HepG2 (cell line): ENCODE measurements around the gene CARHSP1. TPM values are rescaled to one million over a fixed set of nuclear protein-coding genes. Genes with fewer than 3 reads are reported as not detected.

ENCODE experiments used
- AGO1 ChIP-seq: fragments of 200-400 bp; formaldehyde crosslinking; IDR thresholded peaks from 2 replicates; pipeline ENCODE4 v1.6.1; 2017; ENCODE audit warnings: mild to moderate bottlenecking, low read depth, low read length, moderate library complexity; ENCODE audit not compliant: poor library complexity, severe bottlenecking
- CAMTA2 ChIP-seq: sonication (generic); formaldehyde crosslinking; IDR thresholded peaks from 2 replicates; pipeline ENCODE4 v1.4.0; 2020; ENCODE audit warnings: mild to moderate bottlenecking, missing genetic modification reagents, borderline replicate concordance
- MED8 ChIP-seq: sonication (generic); formaldehyde crosslinking; IDR thresholded peaks from 2 replicates; pipeline ENCODE4 v1.8.1; 2023; ENCODE audit warnings: mild to moderate bottlenecking, missing genetic modification reagents; ENCODE audit not compliant: insufficient replicate concordance
- MYC ChIP-seq: sonication (generic); formaldehyde crosslinking; IDR thresholded peaks from 2 replicates; pipeline ENCODE4 v1.9.0; 2021; ENCODE audit warnings: missing genetic modification reagents, borderline replicate concordance
- POLR2A ChIP-seq, 2 experiments: IDR thresholded peaks; 2 replicates each; pipeline ENCODE4 v1.6.1; 2011; ENCODE audit warnings: low read depth in 2 of 2, low read length in 2 of 2, mild to moderate bottlenecking in 1 of 2, moderate library complexity in 1 of 2; ENCODE audit not compliant: insufficient read depth in 1 of 2
- RORA ChIP-seq: sonication (generic); formaldehyde crosslinking; IDR thresholded peaks from 2 replicates; pipeline ENCODE4 v1.5.0; 2020; ENCODE audit warnings: mild to moderate bottlenecking, missing genetic modification reagents, moderate library complexity
- ZNF256 ChIP-seq: sonication (generic); formaldehyde crosslinking; conservative IDR thresholded peaks from 2 replicates; pipeline ENCODE4 v1.4.0; 2020; ENCODE audit warnings: missing genetic modification reagents
- ZNF30 ChIP-seq: sonication (generic); formaldehyde crosslinking; IDR thresholded peaks from 2 replicates; pipeline ENCODE4 v1.5.0; 2020; ENCODE audit warnings: mild to moderate bottlenecking, missing genetic modification reagents
- ZNF333 ChIP-seq: sonication (generic); formaldehyde crosslinking; IDR thresholded peaks from 2 replicates; pipeline ENCODE4 v1.4.0; 2020; ENCODE audit warnings: mild to moderate bottlenecking, missing genetic modification reagents, borderline replicate concordance
- ZNF777 ChIP-seq: sonication (generic); formaldehyde crosslinking; IDR thresholded peaks from 2 replicates; pipeline ENCODE4 v1.4.0; 2020; ENCODE audit warnings: missing genetic modification reagents
- ZNF839 ChIP-seq: sonication (generic); formaldehyde crosslinking; IDR thresholded peaks from 2 replicates; pipeline ENCODE4 v1.4.0; 2020; ENCODE audit warnings: missing genetic modification reagents, mild to moderate bottlenecking, borderline replicate concordance
- polyA plus RNA-seq, 8 experiments: library from polyadenylated mRNA; depleted of rRNA in 3 of 8; stranded (reverse) in 7 of 8; unstranded in 1 of 8; fragments of >200 nt; fragmentation: Illumina TruSeq in 4 of 8; extraction: Trizol in 4 of 8; gene quantifications; 2 replicates each; pipeline versions ENCODE4 v1.2.1 to v1.2.3, GENCODE V29; 2011 to 2016; ENCODE audit warnings: low read depth in 4 of 8, missing spikeins in 1 of 8, mixed read lengths in 1 of 8; ENCODE audit not compliant: insufficient read depth in 1 of 8
- total RNA-seq, 5 experiments: library from RNA; depleted of rRNA; stranded (reverse); fragments of >200 nt; fragmentation: Illumina TruSeq; extraction: Trizol; gene quantifications; 2 replicates each; pipeline ENCODE4 v1.2.3, GENCODE V29; 2016; ENCODE audit warnings: low read depth in 1 of 5
- TF ChIP-seq, protein P1 (sequence below): sonication (generic); formaldehyde crosslinking; IDR thresholded peaks from 2 replicates; pipeline ENCODE4 v1.4.0; 2020; ENCODE audit warnings: missing genetic modification reagents
- TF ChIP-seq, protein P2 (sequence below): sonication (generic); formaldehyde crosslinking; IDR thresholded peaks from 2 replicates; pipeline ENCODE4 v1.5.0; 2020; ENCODE audit warnings: mild to moderate bottlenecking, missing genetic modification reagents
- TF ChIP-seq, protein P3 (sequence below): sonication (generic); formaldehyde crosslinking; IDR thresholded peaks from 2 replicates; pipeline ENCODE4 v1.4.0; 2020; ENCODE audit warnings: missing genetic modification reagents
- TF ChIP-seq, protein P4 (sequence below): sonication (generic); formaldehyde crosslinking; IDR thresholded peaks from 2 replicates; pipeline ENCODE4 v1.4.0; 2020; ENCODE audit warnings: missing genetic modification reagents

Gene CARHSP1
- total and polyA plus RNA-seq, 2 of the 13 experiments (the other 11 are each of a cell fraction or from before 2014, with no cell fraction given): 173 to 345 TPM

DNA sequence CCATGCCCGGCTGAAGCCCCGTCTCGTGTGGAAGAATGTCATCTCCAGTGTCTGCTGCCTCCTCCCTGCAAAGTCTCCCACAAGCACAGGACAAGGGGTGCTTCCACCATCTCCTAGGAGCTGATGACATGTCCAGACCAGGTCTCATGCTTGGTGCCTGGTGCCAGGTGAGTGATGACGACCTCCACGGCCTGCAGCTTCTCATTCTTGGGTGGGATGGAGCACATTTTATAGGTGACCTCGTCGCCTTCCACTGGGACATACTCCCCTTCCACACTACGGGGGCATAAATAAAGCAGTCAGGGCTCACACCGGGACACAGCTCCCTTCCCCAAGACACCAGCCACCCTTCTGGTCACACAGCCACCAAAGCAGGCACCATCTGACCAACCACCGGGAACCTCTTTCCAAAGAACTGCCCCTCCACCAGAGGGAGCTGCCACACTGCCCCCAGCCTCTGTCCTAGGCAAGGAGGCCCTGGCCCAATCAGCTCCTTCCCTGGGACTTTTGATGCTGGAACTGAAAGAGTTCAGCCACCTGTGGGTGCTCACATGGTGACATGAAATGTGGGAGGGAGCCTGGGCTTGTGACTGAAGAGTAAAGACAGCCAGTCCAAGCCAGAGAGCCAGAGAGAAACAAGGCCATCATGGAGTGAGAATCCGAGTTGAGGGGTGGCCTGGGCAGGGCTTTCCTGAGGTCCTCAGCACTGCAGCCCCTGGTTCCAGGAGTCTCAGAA, 13.6 kb downstream of the CARHSP1 start (continued):
- TF ChIP-seq, protein P1, sequence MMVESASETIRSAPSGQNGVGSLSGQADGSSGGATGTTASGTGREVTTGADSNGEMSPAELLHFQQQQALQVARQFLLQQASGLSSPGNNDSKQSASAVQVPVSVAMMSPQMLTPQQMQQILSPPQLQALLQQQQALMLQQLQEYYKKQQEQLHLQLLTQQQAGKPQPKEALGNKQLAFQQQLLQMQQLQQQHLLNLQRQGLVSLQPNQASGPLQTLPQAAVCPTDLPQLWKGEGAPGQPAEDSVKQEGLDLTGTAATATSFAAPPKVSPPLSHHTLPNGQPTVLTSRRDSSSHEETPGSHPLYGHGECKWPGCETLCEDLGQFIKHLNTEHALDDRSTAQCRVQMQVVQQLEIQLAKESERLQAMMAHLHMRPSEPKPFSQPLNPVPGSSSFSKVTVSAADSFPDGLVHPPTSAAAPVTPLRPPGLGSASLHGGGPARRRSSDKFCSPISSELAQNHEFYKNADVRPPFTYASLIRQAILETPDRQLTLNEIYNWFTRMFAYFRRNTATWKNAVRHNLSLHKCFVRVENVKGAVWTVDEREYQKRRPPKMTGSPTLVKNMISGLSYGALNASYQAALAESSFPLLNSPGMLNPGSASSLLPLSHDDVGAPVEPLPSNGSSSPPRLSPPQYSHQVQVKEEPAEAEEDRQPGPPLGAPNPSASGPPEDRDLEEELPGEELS: no peak
- TF ChIP-seq MED8 (no peak), ZNF839 (CRISPR knock-in tag) (0 out of 2 replicates have a peak, but pooled peaks have one; percentile 37), CAMTA2 (no peak; the same call in 1 of the 2 replicates), ZNF777 (0 out of 2 replicates have a peak, but pooled peaks have one; percentile 29), MYC (CRISPR knock-in tag) (peak; percentile 52; the same call in 1 of the 2 replicates), ZNF256 (CRISPR knock-in tag) (0 out of 2 replicates have a peak, but pooled peaks have one; percentile 38), AGO1 (peak; percentile 59), POLR2A (IDR thresholded peaks at IDR 0.05; ENCODE audit: insufficient read depth in 1 of 2, low read depth in 2 of 2, low read length in 2 of 2) (0 out of 4 replicates have a peak, but pooled peaks of 1 of the 2 experiments have one; percentile 38), ZNF30 (CRISPR knock-in tag) (no peak), RORA (CRISPR knock-in tag) (no peak), ZNF333 (CRISPR knock-in tag) (no peak)
- TF ChIP-seq, protein P2, sequence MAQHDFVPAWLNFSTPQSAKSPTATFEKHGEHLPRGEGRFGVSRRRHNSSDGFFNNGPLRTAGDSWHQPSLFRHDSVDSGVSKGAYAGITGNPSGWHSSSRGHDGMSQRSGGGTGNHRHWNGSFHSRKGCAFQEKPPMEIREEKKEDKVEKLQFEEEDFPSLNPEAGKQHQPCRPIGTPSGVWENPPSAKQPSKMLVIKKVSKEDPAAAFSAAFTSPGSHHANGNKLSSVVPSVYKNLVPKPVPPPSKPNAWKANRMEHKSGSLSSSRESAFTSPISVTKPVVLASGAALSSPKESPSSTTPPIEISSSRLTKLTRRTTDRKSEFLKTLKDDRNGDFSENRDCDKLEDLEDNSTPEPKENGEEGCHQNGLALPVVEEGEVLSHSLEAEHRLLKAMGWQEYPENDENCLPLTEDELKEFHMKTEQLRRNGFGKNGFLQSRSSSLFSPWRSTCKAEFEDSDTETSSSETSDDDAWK (CRISPR knock-in tag): 0 out of 2 replicates have a peak, but pooled peaks have one; percentile 94
- TF ChIP-seq, protein P3, sequence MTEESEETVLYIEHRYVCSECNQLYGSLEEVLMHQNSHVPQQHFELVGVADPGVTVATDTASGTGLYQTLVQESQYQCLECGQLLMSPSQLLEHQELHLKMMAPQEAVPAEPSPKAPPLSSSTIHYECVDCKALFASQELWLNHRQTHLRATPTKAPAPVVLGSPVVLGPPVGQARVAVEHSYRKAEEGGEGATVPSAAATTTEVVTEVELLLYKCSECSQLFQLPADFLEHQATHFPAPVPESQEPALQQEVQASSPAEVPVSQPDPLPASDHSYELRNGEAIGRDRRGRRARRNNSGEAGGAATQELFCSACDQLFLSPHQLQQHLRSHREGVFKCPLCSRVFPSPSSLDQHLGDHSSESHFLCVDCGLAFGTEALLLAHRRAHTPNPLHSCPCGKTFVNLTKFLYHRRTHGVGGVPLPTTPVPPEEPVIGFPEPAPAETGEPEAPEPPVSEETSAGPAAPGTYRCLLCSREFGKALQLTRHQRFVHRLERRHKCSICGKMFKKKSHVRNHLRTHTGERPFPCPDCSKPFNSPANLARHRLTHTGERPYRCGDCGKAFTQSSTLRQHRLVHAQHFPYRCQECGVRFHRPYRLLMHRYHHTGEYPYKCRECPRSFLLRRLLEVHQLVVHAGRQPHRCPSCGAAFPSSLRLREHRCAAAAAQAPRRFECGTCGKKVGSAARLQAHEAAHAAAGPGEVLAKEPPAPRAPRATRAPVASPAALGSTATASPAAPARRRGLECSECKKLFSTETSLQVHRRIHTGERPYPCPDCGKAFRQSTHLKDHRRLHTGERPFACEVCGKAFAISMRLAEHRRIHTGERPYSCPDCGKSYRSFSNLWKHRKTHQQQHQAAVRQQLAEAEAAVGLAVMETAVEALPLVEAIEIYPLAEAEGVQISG: 0 out of 2 replicates have a peak, but pooled peaks have one; percentile 13
- TF ChIP-seq, protein P4, sequence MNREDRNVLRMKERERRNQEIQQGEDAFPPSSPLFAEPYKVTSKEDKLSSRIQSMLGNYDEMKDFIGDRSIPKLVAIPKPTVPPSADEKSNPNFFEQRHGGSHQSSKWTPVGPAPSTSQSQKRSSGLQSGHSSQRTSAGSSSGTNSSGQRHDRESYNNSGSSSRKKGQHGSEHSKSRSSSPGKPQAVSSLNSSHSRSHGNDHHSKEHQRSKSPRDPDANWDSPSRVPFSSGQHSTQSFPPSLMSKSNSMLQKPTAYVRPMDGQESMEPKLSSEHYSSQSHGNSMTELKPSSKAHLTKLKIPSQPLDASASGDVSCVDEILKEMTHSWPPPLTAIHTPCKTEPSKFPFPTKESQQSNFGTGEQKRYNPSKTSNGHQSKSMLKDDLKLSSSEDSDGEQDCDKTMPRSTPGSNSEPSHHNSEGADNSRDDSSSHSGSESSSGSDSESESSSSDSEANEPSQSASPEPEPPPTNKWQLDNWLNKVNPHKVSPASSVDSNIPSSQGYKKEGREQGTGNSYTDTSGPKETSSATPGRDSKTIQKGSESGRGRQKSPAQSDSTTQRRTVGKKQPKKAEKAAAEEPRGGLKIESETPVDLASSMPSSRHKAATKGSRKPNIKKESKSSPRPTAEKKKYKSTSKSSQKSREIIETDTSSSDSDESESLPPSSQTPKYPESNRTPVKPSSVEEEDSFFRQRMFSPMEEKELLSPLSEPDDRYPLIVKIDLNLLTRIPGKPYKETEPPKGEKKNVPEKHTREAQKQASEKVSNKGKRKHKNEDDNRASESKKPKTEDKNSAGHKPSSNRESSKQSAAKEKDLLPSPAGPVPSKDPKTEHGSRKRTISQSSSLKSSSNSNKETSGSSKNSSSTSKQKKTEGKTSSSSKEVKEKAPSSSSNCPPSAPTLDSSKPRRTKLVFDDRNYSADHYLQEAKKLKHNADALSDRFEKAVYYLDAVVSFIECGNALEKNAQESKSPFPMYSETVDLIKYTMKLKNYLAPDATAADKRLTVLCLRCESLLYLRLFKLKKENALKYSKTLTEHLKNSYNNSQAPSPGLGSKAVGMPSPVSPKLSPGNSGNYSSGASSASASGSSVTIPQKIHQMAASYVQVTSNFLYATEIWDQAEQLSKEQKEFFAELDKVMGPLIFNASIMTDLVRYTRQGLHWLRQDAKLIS: no peak
